ENCODE measurements around the gene TMC8.

TMC8 gene

GRCh38 chr17:78179372-78179771, 48.8 kb downstream of the TMC8 start:
- Histone ChIP-seq H3K9me3 (ENCODE audit: control insufficient read depth, insufficient read depth, low read depth, low read length) (no peaks in the 10 kb centered on the region), H3K4me1 (ENCODE audit: control insufficient read depth, insufficient read depth, low read length) (no peaks in the 10 kb centered on the region), H3K4me3 (ENCODE audit: low read depth, low read length) (no peak overlapping the region), H3K36me3 (ENCODE audit: control insufficient read depth in 2 of 2, insufficient read depth in 1 of 2, low read length in 2 of 2) (peaks cover 37 to 85% of the 10 kb centered on the region in 2 experiments), H3K27ac (ENCODE audit: extremely low read depth, low read depth, low read length) (no peak overlapping the region)
- TF ChIP-seq ZNF10 (tag by site-specific recombination; IDR thresholded peaks at IDR 0.05) = no peak
- no peak for TF ChIP-seq ZNF843 (tag by site-specific recombination; IDR thresholded peaks at IDR 0.05)
- no peak for TF ChIP-seq ZNF473 (tag by site-specific recombination; IDR thresholded peaks at IDR 0.05)
- TF ChIP-seq ZBTB1 (tag by site-specific recombination; IDR thresholded peaks at IDR 0.05) = no peak
- TF ChIP-seq HIC1 (tag by site-specific recombination; IDR thresholded peaks at IDR 0.05) = no peak
- TF ChIP-seq REST (tag by site-specific recombination; IDR thresholded peaks at IDR 0.05) = no peak
- POLR2A ChIA-PET = interaction anchor here (1.0 kb wide), 1 partner anchor 72 kb away, joined by 3 read pairs; no protein-coding TSS in a partner anchor
- CTCF ChIA-PET = interaction anchor here (0.5 to 0.9 kb wide), 2 partner anchors 10 to 294 kb away, joined by 3 read pairs; no protein-coding TSS in a partner anchor

GRCh38 chr17:78180083-78180482, 49.5 kb downstream of the TMC8 start:
- 0 out of 2 replicates have a peak, but pooled peaks cover 2% of the 10 kb centered on the region for H3K4me1 ChIP-seq (ENCODE audit: control insufficient read depth, insufficient read depth, low read length)
- H3K4me3 ChIP-seq (ENCODE audit: low read depth, low read length) = no peak overlapping the region
- ChIA-PET POLR2A (interaction anchor here (1.0 kb wide), 1 partner anchor 10 kb away, joined by 3 read pairs; no protein-coding TSS in a partner anchor), CTCF (no interaction called here)
- no peak overlapping the region for H3K27ac ChIP-seq (ENCODE audit: extremely low read depth, low read depth, low read length)
- H3K36me3 ChIP-seq (ENCODE audit: control insufficient read depth in 2 of 2, insufficient read depth in 1 of 2, low read length in 2 of 2) = peaks cover 37 to 85% of the 10 kb centered on the region in 2 experiments
- no peaks in the 10 kb centered on the region for H3K9me3 ChIP-seq (ENCODE audit: control insufficient read depth, insufficient read depth, low read depth, low read length)
- TF ChIP-seq ZNF423 (tag by site-specific recombination; IDR thresholded peaks at IDR 0.05) (no peak), ZSCAN4 (tag by site-specific recombination; IDR thresholded peaks at IDR 0.05) (no peak), ZNF311 (tag by site-specific recombination; IDR thresholded peaks at IDR 0.05; ENCODE audit: borderline replicate concordance) (no peak), SCRT1 (tag by site-specific recombination; IDR thresholded peaks at IDR 0.05; ENCODE audit: borderline replicate concordance) (no peak), ZNF133 (tag by site-specific recombination; IDR thresholded peaks at IDR 0.05) (no peak), ZNF416 (tag by site-specific recombination; IDR thresholded peaks at IDR 0.05) (no peak), ZNF488 (tag by site-specific recombination; IDR thresholded peaks at IDR 0.05) (no peak), ZNF239 (tag by site-specific recombination; IDR thresholded peaks at IDR 0.05) (no peak), ZNF529 (tag by site-specific recombination; IDR thresholded peaks at IDR 0.05; ENCODE audit: insufficient replicate concordance) (no peak), KLF17 (tag by site-specific recombination; IDR thresholded peaks at IDR 0.05) (no peak), ZNF658 (tag by site-specific recombination; IDR thresholded peaks at IDR 0.05) (no peak), SCRT2 (tag by site-specific recombination; IDR thresholded peaks at IDR 0.05) (no peak), ZSCAN5A (tag by site-specific recombination; IDR thresholded peaks at IDR 0.05) (no peak), ZNF510 (tag by site-specific recombination; IDR thresholded peaks at IDR 0.05; ENCODE audit: insufficient replicate concordance) (no peak), ZNF2 (tag by site-specific recombination; IDR thresholded peaks at IDR 0.05) (no peak)
